ENCODE results near the gene BTBD7. TPM values are rescaled to one million over a fixed set of nuclear protein-coding genes. Genes with fewer than 3 reads are reported as not detected.

BTBD7 gene
- total RNA-seq, 3 donors from 2014 or later = 39.9 to 59.2 (median 45.6) TPM

- Histone ChIP-seq H3K36me3 (ENCODE audit: low read depth) (no peaks in the 10 kb centered on the region), H3K9me3 (no peaks in the 10 kb centered on the region), H3K4me1 (ENCODE audit: low read depth) (no peaks in the 10 kb centered on the region), H3K4me3 (no peak overlapping the region)
- ATAC-seq (no peak), DNase-seq (no peak)
- intact Hi-C loops (cut with DNase I, micrococcal nuclease) = no loop called here
- TF ChIP-seq CTCF (IDR thresholded peaks at IDR 0.05) = no peak
Observed at GRCh38 chr14:93262446-93262845, 70.4 kb downstream of the BTBD7 start.

GRCh38 chr14:93249128-93249831, 83.6 kb downstream of the BTBD7 start:
- intact Hi-C loops (cut with DNase I, micrococcal nuclease) = no loop called here
- no peak for DNase-seq
- no peaks in the 10 kb centered on the region for H3K9me3 ChIP-seq

GRCh38 chr14:93246534-93246933, 86.3 kb downstream of the BTBD7 start:
- DNase-seq (no peak), ATAC-seq (no peak)
- Histone ChIP-seq H3K4me1 (ENCODE audit: low read depth) (no peaks in the 10 kb centered on the region), H3K4me3 (no peak overlapping the region), H3K9me3 (no peaks in the 10 kb centered on the region), H3K36me3 (ENCODE audit: low read depth) (peaks cover 4% of the 10 kb centered on the region)
- intact Hi-C loops (cut with DNase I, micrococcal nuclease) = no loop called here
- no peak for TF ChIP-seq CTCF (IDR thresholded peaks at IDR 0.05)

More at GRCh38 chr14:93249128-93249831, 83.6 kb downstream of the BTBD7 start:
- no peaks in the 10 kb centered on the region for H3K4me1 ChIP-seq (ENCODE audit: low read depth)
- H3K36me3 ChIP-seq (ENCODE audit: low read depth) = peaks cover 4% of the 10 kb centered on the region
- no peak overlapping the region for H3K4me3 ChIP-seq
- no peak for TF ChIP-seq CTCF (IDR thresholded peaks at IDR 0.05)
- ATAC-seq = no peak

- H3K4me3 ChIP-seq = no peak overlapping the region
- peaks cover 4% of the 10 kb centered on the region for H3K36me3 ChIP-seq (ENCODE audit: low read depth)
- no peaks in the 10 kb centered on the region for H3K9me3 ChIP-seq
- no peak for TF ChIP-seq CTCF (IDR thresholded peaks at IDR 0.05)
- no peak for ATAC-seq
- intact Hi-C loops (cut with DNase I, micrococcal nuclease) = no loop called here
- DNase-seq = no peak
- H3K4me1 ChIP-seq (ENCODE audit: low read depth) = no peaks in the 10 kb centered on the region
Observed at GRCh38 chr14:93245764-93246420, 86.9 kb downstream of the BTBD7 start.

DNA sequence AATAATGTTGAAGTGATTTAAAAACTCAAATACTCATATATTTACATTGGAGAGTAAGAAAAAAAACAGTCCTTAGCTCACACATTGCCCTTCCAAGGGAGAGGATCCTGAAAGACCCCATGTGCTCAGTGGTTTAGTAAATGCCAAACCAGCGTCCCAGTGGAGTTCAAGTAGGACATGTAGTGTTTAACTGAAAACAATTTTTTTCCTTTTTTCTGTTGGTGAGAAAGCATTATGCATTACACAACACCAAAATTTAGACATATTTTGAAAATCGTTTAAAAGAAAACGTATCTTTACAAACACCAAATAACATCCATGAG, 92.2 kb downstream of the BTBD7 start:
- H3K36me3 ChIP-seq (ENCODE audit: low read depth) = peaks cover 4% of the 10 kb centered on the region
- intact Hi-C loops (cut with DNase I, micrococcal nuclease) = no loop called here
- ATAC-seq (no peak), DNase-seq (no peak)
- H3K4me3 ChIP-seq = no peak overlapping the region
- no peaks in the 10 kb centered on the region for H3K4me1 ChIP-seq (ENCODE audit: low read depth)
- TF ChIP-seq CTCF (IDR thresholded peaks at IDR 0.05) = no peak
- H3K9me3 ChIP-seq = no peaks in the 10 kb centered on the region
